Panc1 (cell line): Measurements from ENCODE around the gene MYO1H.

ENCODE experiments used
- CTCF ChIP-seq: fragments of 450-650 bp; IDR thresholded peaks from 2 replicates; pipeline ENCODE4 v1.5.1; 2017; ENCODE audit warnings: mild to moderate bottlenecking
- POLR2AphosphoS5 ChIP-seq: IDR thresholded peaks from 2 replicates; pipeline ENCODE4 v1.6.1; 2012; ENCODE audit warnings: mild to moderate bottlenecking, low read depth, low read length, moderate library complexity
- REST ChIP-seq, 2 experiments: IDR thresholded peaks; 2 replicates each; pipeline ENCODE4 v1.6.1; 2011 to 2012; ENCODE audit warnings: low read depth in 2 of 2, control low read depth in 1 of 2, low read length in 1 of 2, mild to moderate bottlenecking in 1 of 2, moderate library complexity in 1 of 2; ENCODE audit not compliant: insufficient read depth in 1 of 2
- TCF7L2 ChIP-seq: IDR thresholded peaks from 2 replicates; pipeline ENCODE4 v1.6.1; 2011; ENCODE audit warnings: mild to moderate bottlenecking, low read depth, low read length, inconsistent platforms

- no peak for TF ChIP-seq POLR2AphosphoS5
- TF ChIP-seq CTCF, result no peak
- TF ChIP-seq TCF7L2, result no peak
- TF ChIP-seq REST (IDR thresholded peaks at IDR 0.05; ENCODE audit: insufficient read depth in 1 of 2, low read depth in 2 of 2, low read length in 1 of 2), result no peak
Observed at GRCh38 chr12:109356577-109356976, 8.9 kb downstream of the MYO1H start.
